SU-DHL-6 (cell line): Measurements from ENCODE around the gene PPP1R14C.

Experiments used
- H2AFZ ChIP-seq: fragments of 200-600 bp; sonication (generic); 2 replicates; pipeline ENCODE4 v1.6.1; 2014; ENCODE audit warnings: low read depth, mild to moderate bottlenecking, moderate library complexity, mixed read lengths, antibody characterized with exemption, low read length; ENCODE audit not compliant: severe bottlenecking
- H3F3A ChIP-seq: fragments of 200-600 bp; shearing (Covaris generic); 2 replicates; pipeline ENCODE4 v1.6.0; 2016; ENCODE audit warnings: antibody characterized with exemption, mild to moderate bottlenecking; ENCODE audit not compliant: insufficient read depth
- H3K27ac ChIP-seq: fragments of 200-600 bp; sonication (generic); 2 replicates; pipeline ENCODE4 v1.5.1; 2016; ENCODE audit warnings: low read depth, mild to moderate bottlenecking, low read length, moderate library complexity, mixed read lengths
- H3K27me3 ChIP-seq: fragments of 200-600 bp; sonication (generic), shearing (Covaris generic); 2 replicates; pipeline ENCODE4 v1.6.0; 2014; ENCODE audit warnings: mild to moderate bottlenecking, low read length
- H3K36me3 ChIP-seq: fragments of 200-600 bp; sonication (generic); 2 replicates; pipeline ENCODE4 v1.6.1; 2014; ENCODE audit warnings: mild to moderate bottlenecking, low read length, mixed read lengths
- H3K4me2 ChIP-seq: fragments of 300-600, 200-600 bp; shearing (Covaris generic), sonication (generic); 2 replicates; pipeline ENCODE4 v1.6.0; 2014; ENCODE audit warnings: low read length, low read depth, mild to moderate bottlenecking; ENCODE audit not compliant: poor library complexity, severe bottlenecking
- H3K4me3 ChIP-seq: fragments of 200-600 bp; sonication (generic); 2 replicates; pipeline ENCODE4 v1.5.1; 2014; ENCODE audit warnings: antibody characterized with exemption, low read length, mild to moderate bottlenecking, mixed read lengths; ENCODE audit not compliant: insufficient read depth, poor library complexity, severe bottlenecking
- H3K79me2 ChIP-seq: fragments of 200-600 bp; sonication (generic); 2 replicates; pipeline ENCODE4 v1.6.1; 2014; ENCODE audit warnings: mild to moderate bottlenecking, low read length, moderate library complexity; ENCODE audit not compliant: insufficient read depth
- H3K9ac ChIP-seq: fragments of 200-600 bp; sonication (generic); 2 replicates; pipeline ENCODE4 v1.7.0; 2014; ENCODE audit warnings: mild to moderate bottlenecking, low read length
- H3K9me2 ChIP-seq: fragments of 200-600 bp; sonication (generic); replicated peaks from 2 replicates; pipeline ENCODE4 v1.6.1; 2014; ENCODE audit warnings: low read length; ENCODE audit not compliant: insufficient read depth
- H3K9me3 ChIP-seq: fragments of 200-600 bp; sonication (generic); 2 replicates; pipeline ENCODE4 v1.6.1; 2014; ENCODE audit warnings: low read length, mixed read lengths; ENCODE audit not compliant: insufficient read depth
- H4K20me1 ChIP-seq: fragments of 200-600 bp; sonication (generic); 2 replicates; pipeline ENCODE4 v1.6.1; 2014; ENCODE audit warnings: low read depth, mild to moderate bottlenecking, antibody characterized with exemption, low read length, moderate library complexity, mixed read lengths
- EZH2phosphoT487 ChIP-seq: fragments of 200-600 bp; sonication (generic), shearing (Covaris generic); conservative IDR thresholded peaks from 2 replicates; pipeline ENCODE4 v1.6.1; 2018; ENCODE audit warnings: mild to moderate bottlenecking, antibody characterized with exemption, low read length, moderate library complexity, mixed read lengths
- TF ChIP-seq, protein P1 (sequence below): fragments of 200-600 bp; sonication (generic); IDR thresholded peaks from one replicate; pipeline ENCODE4 v1.5.1; 2017; ENCODE audit warnings: antibody characterized with exemption, mild to moderate bottlenecking, low read length, moderate library complexity; ENCODE audit not compliant: insufficient read depth, poor library complexity, severe bottlenecking

Gene PPP1R14C

DNA sequence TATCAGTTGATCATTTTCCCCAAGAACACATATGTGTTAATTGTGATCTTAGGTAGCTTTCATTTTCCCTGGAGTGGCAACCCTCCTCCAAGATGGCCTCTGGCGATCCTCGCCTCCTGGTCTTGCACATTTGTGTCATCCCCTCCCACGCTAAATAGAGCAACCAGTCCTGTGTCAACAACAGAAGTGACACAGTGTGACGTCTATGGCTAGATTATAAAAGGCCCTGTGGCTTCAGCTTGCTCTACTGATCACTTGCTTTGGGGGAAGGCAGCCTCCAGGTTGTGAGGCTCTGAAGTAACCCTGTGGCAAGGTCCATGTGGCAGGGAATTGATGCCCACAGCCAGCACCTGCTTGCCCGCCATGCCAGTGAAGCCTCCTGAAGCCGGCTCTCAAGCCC lies 30.6 kb upstream of the PPP1R14C start:
- no peak overlapping the region for H3K4me2 ChIP-seq
- no peak for TF ChIP-seq EZH2phosphoT487
- TF ChIP-seq, protein P1, sequence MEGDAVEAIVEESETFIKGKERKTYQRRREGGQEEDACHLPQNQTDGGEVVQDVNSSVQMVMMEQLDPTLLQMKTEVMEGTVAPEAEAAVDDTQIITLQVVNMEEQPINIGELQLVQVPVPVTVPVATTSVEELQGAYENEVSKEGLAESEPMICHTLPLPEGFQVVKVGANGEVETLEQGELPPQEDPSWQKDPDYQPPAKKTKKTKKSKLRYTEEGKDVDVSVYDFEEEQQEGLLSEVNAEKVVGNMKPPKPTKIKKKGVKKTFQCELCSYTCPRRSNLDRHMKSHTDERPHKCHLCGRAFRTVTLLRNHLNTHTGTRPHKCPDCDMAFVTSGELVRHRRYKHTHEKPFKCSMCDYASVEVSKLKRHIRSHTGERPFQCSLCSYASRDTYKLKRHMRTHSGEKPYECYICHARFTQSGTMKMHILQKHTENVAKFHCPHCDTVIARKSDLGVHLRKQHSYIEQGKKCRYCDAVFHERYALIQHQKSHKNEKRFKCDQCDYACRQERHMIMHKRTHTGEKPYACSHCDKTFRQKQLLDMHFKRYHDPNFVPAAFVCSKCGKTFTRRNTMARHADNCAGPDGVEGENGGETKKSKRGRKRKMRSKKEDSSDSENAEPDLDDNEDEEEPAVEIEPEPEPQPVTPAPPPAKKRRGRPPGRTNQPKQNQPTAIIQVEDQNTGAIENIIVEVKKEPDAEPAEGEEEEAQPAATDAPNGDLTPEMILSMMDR: no peak
- no peak overlapping the region for H3K27ac ChIP-seq
- no peaks in the 10 kb centered on the region for H4K20me1 ChIP-seq
- no peaks in the 10 kb centered on the region for H3K9me3 ChIP-seq
- no peak overlapping the region for H3K9ac ChIP-seq
- H2AFZ ChIP-seq: no peak overlapping the region
- no peak overlapping the region for H3K4me3 ChIP-seq
- no peaks in the 10 kb centered on the region for H3K79me2 ChIP-seq
- no peaks in the 10 kb centered on the region for H3F3A ChIP-seq
- no peaks in the 10 kb centered on the region for H3K36me3 ChIP-seq
- H3K27me3 ChIP-seq: no peaks in the 10 kb centered on the region
- H3K9me2 ChIP-seq: no peaks in the 10 kb centered on the region

DNA sequence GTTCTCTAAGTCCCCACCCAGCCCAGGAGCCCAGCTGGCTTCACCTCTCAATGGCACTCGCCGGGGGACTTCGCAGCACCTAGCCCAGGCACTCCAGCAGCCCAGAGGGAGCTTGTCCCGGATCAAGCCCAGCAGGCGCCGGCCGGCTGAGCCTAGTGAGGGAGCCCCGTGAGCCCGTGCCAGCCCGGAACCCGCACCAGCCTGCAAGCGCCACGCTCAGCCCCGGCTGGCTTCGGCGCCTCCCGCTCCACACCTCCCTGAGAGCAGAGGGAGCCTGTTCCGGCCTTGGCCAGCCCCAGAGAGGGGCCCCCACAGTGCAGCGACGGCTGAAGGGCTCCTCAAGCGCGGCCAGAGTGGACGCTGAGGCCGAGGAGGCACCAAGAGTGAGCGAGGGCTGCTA lies 27.1 kb upstream of the PPP1R14C start:
- Histone ChIP-seq H3K4me3 (no peak overlapping the region), H3K9me2 (no peaks in the 10 kb centered on the region), H2AFZ (no peak overlapping the region), H4K20me1 (no peaks in the 10 kb centered on the region), H3K27ac (no peak overlapping the region), H3K79me2 (no peaks in the 10 kb centered on the region), H3K4me2 (no peak overlapping the region), H3F3A (no peaks in the 10 kb centered on the region), H3K9ac (no peak overlapping the region), H3K9me3 (no peaks in the 10 kb centered on the region), H3K27me3 (no peaks in the 10 kb centered on the region), H3K36me3 (no peaks in the 10 kb centered on the region)
- TF ChIP-seq, protein P1: no peak
- TF ChIP-seq EZH2phosphoT487: no peak

DNA sequence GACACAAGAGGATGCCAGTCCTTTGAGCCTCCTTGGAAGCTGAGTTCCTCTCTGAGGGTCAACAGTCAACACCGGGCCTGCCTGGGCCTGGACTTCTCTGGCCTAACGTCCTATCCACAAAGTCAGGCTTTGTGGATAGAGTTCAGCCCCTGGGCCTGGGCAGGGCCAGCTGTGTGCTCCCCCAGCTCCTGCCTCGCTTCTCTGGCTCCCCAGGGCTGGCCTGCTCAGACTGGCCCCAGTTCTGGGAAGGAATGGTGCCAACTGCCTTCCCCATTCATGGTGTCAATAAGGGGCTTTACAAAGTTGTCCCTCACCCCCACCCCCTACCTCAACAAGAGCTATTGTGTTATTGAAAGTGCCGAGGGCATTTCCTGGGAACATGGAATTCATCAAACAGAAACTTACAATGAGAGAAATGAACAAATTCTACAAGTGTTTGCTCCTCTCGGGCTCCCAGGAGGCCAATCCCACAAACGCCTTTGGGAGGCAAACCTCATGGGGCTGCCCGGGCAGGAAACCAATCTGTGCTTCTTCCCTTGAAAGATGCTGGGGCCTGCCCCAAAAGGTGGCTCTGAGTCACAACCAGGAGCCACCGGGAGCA lies 26.5 kb upstream of the PPP1R14C start:
- TF ChIP-seq EZH2phosphoT487: no peak
- TF ChIP-seq, protein P1: no peak
- Histone ChIP-seq H3K9me2 (no peaks in the 10 kb centered on the region), H3K36me3 (no peaks in the 10 kb centered on the region), H3K79me2 (no peaks in the 10 kb centered on the region), H3K9me3 (no peaks in the 10 kb centered on the region), H3K4me2 (no peak overlapping the region), H4K20me1 (no peaks in the 10 kb centered on the region), H3K27me3 (no peaks in the 10 kb centered on the region), H3K27ac (no peak overlapping the region), H3K9ac (no peak overlapping the region), H3F3A (no peaks in the 10 kb centered on the region), H3K4me3 (no peak overlapping the region), H2AFZ (no peak overlapping the region)
